DMS114 treated with DMSO at 0.1 percent for 48 hours (cell line): ENCODE data around the gene CDYL.

Source experiments
- DNase-seq: peaks from one replicate; lab custom pipeline; 2025; ENCODE audit not compliant: unreplicated experiment; lab: John Stamatoyannopoulos, UW

The CDYL gene

DNA sequence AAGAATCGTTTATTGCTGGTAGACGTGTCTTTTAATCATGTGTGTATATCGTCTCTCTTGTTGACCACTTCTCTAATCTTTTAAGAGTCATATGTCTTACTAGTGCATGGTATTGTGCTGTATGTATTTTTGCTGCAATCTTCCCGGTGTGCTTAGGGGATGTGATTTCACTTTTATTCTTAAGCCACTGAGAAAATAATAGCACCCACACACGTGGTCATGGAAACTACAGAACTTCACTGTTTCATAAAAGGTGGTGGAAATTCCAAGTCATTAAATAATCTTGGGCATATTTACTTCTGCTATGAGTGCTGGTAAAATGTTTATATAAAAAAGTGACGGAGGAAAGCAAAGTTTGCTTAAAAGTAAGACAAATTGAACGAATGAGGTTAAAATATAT lies 3.0 kb upstream of the CDYL start:
- no peak for DNase-seq

DNA sequence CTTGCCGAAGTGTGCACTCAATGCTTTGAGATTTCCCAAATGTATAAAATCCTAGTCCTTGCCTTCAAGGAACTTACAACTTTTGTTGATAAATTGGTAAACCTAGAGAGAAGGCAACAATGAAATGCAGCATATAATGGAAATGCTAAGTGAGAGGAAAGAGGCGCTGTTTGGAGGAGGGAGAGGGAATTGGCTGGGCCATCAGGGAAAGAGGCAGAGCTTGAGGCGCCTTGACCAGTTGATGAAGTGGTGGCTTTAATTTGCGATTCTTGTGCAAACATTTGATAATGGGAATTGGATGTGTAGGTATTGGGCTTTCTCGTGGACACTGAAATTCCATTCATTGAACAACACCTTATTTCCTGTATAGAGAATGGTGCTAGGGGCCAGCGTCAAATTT lies 1.9 kb upstream of the CDYL start:
- no peak for DNase-seq

DNA sequence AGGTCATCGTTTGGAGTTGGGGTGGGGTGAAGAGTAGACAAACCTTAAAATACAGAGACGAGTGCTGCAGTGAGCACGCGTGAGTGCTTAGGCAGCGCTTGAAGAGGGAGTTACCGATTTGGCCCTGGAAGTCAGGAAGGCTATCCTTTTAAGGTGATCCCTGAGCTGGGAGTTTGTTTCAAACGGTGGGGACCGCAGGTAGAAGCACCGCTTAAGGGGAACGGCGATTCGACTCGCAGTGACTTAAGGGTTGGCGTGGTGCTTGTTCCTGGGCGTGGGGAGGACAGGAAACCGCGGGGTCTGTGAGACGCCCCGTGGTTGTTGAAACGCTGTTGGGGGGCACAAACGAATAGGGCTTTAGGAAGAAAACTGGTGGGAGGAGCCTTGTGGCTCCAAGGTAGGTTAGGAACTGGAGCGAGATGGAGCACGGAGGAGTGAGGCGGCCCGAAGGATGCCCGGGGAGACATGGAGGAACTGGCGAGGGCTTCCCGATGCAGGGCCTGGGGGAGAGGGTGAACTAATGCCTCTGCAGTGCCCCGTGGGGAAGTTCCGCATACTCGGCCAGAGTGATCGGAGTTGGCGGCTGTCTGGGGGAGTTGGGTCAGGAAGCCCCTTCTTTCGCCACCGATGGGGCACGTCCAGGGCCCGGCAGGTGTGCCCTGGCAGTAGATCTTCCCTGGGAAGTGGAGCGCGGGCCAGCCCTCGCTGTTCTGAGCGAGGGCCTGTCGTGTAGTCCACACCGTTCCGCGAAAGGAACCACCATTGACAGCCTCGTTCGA lies 1.3 kb upstream of the CDYL start:
- no peak for DNase-seq

DNA sequence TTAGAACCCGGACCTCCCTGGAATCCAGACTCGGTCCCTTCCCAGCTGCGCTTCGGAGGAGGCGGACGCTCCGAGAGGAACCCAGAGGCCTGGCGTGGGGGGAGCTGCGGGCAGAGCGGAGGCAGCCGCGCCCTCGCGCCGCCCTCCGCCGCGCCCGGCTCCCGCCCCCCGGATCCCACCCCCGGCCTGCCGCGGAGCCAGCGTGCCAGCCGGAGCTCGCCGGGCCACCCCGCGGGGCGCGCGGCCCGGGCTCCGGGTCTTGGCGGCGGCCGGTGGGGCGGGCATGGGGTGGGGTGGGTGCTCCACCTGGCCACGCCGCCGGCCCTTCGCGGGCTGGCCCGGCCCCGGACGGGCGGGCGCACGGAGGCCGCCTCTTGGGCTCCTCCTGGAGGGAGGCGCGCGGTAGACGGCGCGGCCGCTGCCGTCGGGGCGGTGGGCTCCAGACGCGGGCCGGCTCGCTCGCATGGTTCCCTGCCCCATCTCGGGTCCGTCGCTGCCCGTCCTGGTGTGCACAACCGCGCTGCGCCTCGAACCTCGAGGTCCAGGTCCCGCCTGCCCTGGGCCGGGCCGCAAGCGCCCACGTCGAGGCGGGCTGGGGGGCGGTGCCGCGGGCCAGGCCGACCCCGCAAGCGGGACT lies 592 bp upstream of the CDYL start:
- peak; percentile 48 for DNase-seq

DNA sequence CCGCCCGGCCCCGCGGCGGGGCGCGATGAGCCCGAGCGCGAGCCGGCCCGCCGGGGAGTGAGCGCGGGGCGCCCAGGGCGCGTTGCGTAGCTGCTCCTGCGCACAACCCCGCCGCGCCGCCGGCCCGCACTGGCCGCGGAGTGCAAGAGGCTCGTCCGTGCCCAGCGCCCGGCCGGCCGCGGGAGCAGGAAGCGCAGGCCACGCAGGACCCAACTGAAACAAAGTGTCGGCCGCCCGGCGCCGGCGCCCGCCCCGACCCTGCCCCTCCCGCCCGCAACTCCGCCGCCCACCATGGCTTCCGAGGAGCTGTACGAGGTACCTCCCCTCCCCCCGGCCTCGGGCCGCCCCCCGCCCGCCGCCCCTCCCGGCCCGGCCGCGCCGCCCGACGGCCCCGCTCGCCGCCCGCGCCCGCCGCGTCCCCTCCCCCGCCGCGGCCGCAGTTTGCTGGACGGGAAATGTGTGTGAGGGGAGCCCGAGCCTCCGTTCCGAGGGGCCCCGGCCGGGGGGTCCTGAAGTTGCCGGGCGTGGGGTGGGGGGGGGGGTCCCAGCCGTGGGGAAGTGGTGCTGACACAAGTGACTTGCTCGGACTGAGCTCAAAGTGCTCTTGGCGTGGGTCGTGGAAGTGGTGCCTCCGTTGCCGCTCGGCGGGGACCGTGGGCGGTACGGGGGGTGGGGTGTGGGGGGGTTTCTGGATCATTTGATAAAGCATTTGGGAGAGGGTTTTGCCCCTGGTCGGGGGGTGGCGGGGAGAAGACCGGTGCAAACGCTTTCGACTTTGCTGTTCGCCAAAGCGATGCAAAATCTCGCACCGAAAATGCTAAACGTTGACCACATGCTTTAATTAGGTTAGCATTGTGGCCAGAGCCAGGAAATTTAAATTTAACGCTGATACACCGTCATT lies 539 bp downstream of the CDYL start:
- DNase-seq, result no peak

DNA sequence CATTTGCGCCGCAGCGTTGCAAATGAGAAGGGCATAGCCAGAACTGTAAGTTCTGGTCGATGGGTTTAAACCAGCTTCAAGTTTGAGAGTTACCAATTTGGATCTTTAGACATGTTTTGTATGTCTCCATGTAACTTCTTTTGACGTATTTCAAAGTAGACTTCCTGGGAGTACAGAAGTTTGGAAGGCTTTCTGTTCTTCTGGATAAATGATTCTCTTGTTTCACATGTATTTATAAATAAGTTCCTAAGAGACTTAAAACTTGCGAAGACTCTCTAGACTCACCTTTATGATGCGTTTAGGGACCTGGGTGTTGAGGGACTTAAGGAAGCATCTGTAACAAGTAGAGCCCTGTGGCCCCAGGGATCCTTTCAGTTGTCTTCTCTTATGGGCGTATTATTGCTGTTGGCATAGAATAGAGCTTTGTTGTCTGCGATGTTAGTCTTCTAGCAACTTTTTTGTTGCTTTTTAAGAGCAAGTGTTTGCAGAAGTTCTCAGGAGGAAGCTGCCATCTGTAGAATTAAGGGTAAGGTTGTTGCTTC lies 1.3 kb downstream of the CDYL start:
- DNase-seq, result no peak

DNA sequence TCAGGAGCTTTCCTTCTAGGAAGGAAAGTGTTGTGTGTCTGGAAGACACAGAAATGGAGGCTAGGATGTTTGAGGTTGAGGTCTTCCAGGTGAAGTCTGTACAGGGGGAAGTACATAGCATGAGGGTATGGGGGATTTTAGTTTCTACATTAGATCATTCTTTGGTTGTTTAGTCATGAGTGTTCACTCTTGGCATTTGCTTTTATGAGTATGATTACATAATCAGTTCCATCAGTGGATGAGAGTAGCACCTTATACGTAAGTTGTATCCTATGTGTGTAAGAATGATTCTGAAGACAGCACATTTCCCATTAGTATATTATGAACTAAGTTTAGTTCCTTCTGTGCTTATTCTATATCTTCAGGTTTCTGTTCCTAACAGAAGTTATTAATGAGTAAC lies 1.9 kb downstream of the CDYL start:
- no peak for DNase-seq

DNA sequence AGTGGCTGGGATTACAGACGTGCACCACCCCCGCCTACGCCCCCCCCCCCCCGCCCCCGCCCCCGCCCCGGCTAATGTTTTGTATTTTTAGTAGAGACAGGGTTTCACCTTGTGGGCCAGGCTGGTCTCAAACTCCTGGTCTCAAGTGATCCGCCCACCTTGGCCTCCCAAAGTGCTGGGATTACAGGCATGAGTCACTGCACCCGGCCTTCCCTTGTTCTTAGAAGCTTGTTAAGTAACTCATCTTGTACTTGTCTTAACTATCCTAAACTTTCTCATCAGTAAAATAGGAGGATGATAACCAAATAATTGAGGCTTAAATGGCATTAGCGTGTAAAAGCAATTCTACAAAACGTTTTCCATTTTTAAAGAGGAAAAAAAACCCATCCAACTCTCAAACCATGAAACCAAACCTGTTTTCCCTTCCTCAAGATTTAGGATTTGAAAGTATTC lies 4.2 kb downstream of the CDYL start:
- DNase-seq, result no peak

DNA sequence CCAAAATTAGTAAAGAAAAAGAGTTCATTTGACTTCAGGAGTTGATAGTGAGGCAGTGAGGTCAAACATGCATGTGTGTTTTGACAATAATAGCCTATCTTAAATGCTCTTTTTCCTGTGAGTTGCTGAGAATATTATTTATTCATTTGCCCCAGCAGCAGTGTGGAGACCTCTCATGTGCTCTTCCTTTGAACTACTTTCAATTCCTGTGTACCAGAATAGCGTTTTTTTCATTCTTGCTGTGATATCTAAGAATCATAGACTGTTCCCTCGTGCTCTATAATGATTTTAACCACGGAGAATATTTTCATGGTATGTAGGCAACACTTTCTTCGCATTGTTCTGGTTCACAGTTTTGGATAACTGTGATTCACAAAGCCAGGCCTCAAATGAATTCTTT lies 5.2 kb downstream of the CDYL start:
- no peak for DNase-seq

DNA sequence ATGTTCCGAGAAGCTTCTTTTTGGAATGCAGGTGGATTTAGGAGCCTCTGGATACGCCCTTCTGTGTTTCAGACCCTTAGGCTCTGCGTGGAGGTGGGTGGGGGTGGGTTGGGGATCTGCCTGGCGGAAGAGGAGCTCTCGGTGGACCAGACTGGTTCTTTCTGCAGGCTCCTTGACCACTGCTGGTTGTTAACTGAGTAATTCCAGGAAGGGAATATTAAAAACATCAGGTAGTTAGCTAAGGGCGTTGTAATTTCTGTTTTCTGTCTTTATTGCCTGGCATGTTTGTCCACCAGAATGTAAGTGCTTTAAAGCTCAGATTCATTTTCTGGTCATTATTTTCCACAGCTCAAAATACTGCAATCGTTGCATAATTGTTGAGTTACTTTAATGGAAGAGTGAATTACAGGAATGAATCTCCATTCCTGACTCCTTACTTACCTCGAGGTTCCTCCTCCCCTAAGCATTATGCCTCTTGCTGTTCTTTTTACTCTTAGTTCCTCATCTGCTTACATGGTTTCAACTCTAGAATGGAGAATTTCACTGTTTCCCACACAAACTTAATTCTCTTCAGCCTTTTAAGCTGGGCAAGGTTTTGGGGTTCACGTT lies 5.9 kb downstream of the CDYL start:
- DNase-seq, result no peak

DNA sequence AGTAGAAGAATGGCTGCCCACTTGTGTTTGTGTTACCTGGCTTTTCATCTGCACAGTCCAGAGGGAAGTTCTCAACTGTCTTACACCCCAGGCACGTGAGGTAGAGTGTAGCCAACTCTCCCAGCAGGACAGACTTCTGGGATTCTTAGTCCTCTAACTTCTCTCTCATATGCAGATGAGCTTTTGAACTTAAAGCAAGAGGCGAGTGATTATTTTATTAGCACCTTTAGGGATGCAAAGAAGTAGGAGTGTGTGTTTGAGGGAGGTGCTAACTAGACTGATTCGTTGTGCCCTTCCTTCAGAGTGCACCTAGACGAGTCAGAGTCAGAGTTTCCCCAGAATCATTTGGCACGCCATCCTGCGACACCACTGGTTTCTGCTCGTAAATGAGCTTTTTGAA lies 10.8 kb downstream of the CDYL start:
- no peak for DNase-seq

DNA sequence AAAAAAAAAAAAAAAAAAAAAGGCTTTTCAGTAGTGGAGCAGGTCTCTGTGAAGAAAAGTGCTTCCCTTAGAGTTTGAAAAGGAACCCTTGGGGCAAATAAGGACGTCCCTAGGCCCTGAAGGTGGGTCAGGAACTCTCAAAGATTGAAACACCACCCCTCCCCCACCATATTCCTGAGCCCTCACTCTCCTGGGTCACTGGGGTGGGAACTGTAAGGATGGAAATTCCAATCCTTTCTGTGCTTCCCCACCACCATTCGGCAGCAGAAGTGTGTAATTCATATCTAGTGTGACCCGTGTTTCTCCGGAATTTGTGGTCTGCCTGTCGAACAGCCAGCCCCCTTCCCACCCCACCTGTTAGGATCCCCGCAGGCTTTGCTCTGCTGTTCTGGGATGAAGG lies 12.3 kb downstream of the CDYL start:
- no peak for DNase-seq

DNA sequence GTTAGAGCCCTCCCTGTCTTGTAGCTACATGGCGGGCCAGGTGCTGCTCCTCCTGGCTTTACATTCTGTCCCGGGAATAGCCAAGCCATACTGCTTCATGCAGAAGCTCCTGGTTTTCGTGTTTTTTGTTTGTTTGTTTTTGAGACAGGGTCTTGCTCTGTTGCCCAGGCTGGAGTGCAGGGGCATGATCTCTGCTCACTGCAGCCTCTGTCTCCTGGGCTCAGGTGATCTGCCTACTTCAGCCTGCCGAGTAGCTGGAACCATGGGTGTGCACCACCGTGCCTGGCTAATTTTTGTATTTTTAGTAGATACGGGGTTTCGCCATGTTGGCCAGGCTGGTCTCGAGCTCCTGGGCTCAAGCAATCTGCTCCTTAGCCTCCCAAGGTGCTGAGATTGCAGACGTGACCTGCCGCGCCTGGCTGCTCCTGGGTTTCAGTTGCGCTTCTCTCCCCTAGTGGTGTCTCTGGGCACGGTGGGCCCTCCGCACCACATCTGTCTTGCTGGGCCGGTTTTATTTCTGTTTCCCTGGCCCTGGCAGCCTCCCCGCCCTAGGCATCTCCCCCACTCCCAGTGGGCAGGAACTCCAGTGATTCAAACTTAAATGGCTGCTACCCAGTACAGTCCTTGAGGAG lies 12.9 kb downstream of the CDYL start:
- no peak for DNase-seq

DNA sequence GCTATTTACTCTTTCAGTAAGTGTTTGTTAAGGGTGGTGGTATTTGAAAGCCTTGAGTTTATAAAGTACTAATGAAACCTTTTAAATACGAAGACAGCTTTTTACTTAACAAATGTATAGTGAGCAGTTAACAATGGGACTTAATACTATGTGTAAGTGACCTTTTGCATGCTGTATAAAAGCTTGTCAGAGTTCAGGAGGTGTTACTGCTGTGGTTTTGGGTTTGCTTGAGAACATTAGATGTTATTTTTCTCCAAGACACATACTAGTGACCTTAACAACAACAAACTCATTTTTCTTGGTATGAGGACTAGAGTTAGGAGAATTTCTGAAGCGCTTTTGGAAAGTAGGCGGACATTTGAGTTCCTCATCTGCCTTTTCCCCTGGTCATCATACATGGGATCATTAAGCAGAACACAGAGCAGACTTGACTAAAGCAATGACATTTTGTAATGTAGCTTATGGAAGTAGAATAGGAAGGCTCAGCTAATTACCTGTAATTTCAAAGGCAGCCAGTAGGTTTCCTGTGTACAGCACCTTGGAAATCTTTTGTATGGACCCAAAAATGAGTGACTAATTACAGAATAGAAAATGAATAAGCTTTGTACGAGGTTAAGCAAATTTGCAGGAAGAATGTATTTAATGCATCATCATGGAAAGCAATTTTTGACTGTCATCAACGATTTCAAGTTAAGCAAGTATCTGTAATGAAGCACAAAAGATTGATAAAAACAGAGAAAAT lies 14.1 kb downstream of the CDYL start:
- no peak for DNase-seq

DNA sequence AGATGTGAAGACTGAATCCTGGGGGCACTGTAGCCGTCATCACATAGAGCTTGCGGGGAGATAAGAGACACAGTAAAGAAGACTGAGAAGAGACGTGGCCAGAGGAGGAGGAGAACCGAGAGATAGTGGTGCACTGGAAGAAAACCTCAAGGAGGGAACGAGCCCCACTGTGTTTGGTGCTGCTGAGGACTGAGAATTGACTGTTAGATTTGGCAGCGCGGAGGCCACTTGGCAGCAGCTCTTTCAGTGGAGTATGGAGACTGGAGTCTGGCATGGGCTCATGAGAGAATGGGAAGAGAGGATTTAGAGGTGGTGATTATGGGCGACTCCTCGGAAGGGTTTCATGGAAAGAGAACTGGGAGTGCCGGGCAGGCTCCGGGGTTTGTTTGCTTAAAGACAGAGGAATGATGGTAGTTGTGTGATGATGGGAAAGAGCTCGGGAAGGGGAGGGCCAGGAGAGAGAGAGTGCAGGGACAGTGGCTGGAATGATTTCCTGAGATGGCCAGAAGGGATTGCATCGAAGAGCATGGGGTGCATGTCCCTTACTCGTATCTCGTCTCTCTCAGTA lies 18.0 kb downstream of the CDYL start:
- no peak for DNase-seq

DNA sequence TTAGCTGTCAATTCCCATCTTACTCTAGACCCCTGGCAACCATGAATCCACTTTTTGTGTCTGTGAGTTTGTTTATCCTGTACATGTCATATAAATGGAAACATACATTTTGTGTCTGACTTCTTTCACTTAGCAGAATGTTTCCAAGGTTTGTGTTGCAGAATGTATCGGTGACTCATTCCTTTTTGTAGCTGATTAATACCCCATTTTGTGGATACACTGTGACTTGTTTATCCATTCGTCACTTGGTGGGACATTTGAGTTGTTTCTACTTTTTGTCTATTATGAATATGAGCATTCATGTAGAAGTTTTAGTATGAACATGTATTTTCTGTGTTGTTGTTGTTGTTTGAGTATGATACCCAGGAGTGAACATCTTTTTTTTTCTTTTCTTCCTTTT lies 21.4 kb downstream of the CDYL start:
- DNase-seq, result no peak

DNA sequence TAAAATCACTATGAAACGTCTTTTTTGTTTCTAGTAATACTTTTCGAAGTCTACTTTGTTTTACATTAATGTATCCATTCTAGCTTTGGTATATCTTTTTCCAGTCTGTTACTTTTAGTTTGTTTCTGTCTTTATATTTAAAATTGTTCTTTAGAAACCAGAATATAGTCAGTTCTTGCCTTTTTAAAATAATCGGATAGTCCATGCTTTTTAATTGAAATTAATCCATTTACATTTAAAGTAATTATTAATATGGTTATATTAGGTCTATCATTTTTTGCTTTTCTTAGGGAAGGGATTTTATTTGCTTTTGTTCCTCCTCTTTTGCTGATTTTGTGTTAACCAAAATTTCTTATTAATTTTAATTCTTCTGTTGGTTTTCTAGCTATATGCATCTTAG lies 23.7 kb downstream of the CDYL start:
- DNase-seq, result no peak

DNA sequence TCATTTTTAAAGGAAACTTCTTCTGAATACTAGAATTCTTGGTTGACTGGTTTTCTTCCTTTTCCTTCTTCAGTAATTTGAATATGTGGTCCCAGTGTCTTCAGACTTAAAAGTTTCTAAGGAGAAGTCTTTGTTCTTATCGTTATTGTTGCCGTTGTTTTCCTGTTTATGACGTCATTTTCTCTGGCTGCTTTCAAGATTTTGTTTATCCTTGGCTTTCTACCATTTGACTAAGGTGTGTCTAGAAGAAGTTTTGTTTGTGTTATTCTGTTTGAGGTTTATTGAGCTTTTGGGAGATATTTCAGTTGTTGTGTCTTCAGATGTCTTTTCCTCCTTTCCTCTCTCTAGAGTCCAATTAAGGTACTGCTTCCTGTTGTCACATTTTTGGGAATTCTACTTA lies 24.5 kb downstream of the CDYL start:
- no peak for DNase-seq

DNA sequence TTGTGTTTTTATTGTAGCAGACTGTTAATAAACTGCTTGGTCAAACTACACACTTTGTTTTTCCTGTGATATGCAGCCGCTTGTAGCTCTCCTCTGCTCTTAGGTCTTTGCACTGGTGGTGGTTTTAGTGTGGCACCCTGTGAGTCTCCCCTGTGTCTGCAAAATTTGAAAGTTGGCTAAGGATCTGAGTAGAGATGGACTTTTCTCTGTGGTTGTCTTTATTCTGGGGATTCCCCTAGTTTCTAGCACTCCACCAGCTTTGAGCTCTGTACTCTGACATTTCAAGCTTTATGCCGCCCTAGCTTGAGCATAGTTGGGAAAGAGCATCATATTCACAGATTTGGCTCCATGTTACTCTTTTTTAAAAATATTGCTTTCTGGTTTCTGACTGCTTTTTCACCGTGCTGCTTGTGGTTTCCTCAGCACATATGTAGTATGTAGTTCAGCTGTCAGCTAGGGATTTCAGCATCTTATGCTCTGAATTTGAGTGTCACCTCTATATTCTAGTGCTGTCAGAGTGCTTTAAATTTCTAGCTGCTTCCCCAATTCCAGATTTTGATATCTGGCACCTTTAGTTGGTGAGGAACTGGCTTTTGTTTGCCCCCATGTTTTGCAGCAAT lies 25.4 kb downstream of the CDYL start:
- DNase-seq, result no peak
